GM18508 (cell line): ENCODE measurements around the gene FOXS1.

Source experiments
- ATAC-seq: cut with Tn5 transposase; IDR thresholded peaks from one replicate; pipeline ENCODE4 v1.9.1; 2021; ENCODE audit warnings: moderate number of reproducible peaks; ENCODE audit not compliant: insufficient read depth, unreplicated experiment

The FOXS1 gene

GRCh38 chr20:31845300-31845863, at the start of gene FOXS1:
TSS of gene FOXS1 (minus strand) at chr20:31845604. CDS start at chr20:31845542, 62 bp downstream.
- no peak for ATAC-seq

GRCh38 chr20:31890646-31891045, 45.2 kb upstream of the FOXS1 start:
- no peak for ATAC-seq

GRCh38 chr20:31883829-31884228, 38.4 kb upstream of the FOXS1 start:
- no peak for ATAC-seq

- ATAC-seq = no peak
Observed at GRCh38 chr20:31881945-31882344, 36.5 kb upstream of the FOXS1 start.

- no peak for ATAC-seq
Observed at GRCh38 chr20:31879143-31879987, 34.0 kb upstream of the FOXS1 start.

- no peak for ATAC-seq
Observed at GRCh38 chr20:31877684-31878083, 32.3 kb upstream of the FOXS1 start.

- no peak for ATAC-seq
Observed at GRCh38 chr20:31875671-31876070, 30.3 kb upstream of the FOXS1 start.

- no peak for ATAC-seq
Observed at GRCh38 chr20:31872406-31872805, 27.0 kb upstream of the FOXS1 start.

- ATAC-seq = no peak
Observed at GRCh38 chr20:31871618-31871954, 26.2 kb upstream of the FOXS1 start.

- ATAC-seq = no peak
Observed at GRCh38 chr20:31870726-31871617, 25.6 kb upstream of the FOXS1 start.

GRCh38 chr20:31869942-31870725, 24.7 kb upstream of the FOXS1 start, which contains the start of the genes DUSP15 and TTLL9:
TSS of gene DUSP15 (minus strand) at chr20:31870527. CDS start at chr20:31870337, 190 bp downstream.
TSS of gene TTLL9 (plus strand) at chr20:31870634. CDS start at chr20:31871127, 493 bp downstream.
- no peak for ATAC-seq

GRCh38 chr20:31869673-31869941, 24.2 kb upstream of the FOXS1 start:
- ATAC-seq = no peak

- ATAC-seq = no peak
Observed at GRCh38 chr20:31868853-31869672, 23.7 kb upstream of the FOXS1 start.

- no peak for ATAC-seq
Observed at GRCh38 chr20:31866221-31866620, 20.8 kb upstream of the FOXS1 start.

GRCh38 chr20:31864521-31865400, 19.4 kb upstream of the FOXS1 start:
- no peak for ATAC-seq

GRCh38 chr20:31863296-31864085, 18.1 kb upstream of the FOXS1 start:
- no peak for ATAC-seq

- ATAC-seq = no peak
Observed at GRCh38 chr20:31862506-31862905, 17.1 kb upstream of the FOXS1 start.

- no peak for ATAC-seq
Observed at GRCh38 chr20:31862157-31862470, 16.7 kb upstream of the FOXS1 start.
